ENCODE results near the gene ANXA3. TPM values are rescaled to one million over a fixed set of nuclear protein-coding genes. Genes with fewer than 3 reads are reported as not detected.

ANXA3 gene
- total RNA-seq, 1 donor from 2014 or later = 54.5 TPM

DNA sequence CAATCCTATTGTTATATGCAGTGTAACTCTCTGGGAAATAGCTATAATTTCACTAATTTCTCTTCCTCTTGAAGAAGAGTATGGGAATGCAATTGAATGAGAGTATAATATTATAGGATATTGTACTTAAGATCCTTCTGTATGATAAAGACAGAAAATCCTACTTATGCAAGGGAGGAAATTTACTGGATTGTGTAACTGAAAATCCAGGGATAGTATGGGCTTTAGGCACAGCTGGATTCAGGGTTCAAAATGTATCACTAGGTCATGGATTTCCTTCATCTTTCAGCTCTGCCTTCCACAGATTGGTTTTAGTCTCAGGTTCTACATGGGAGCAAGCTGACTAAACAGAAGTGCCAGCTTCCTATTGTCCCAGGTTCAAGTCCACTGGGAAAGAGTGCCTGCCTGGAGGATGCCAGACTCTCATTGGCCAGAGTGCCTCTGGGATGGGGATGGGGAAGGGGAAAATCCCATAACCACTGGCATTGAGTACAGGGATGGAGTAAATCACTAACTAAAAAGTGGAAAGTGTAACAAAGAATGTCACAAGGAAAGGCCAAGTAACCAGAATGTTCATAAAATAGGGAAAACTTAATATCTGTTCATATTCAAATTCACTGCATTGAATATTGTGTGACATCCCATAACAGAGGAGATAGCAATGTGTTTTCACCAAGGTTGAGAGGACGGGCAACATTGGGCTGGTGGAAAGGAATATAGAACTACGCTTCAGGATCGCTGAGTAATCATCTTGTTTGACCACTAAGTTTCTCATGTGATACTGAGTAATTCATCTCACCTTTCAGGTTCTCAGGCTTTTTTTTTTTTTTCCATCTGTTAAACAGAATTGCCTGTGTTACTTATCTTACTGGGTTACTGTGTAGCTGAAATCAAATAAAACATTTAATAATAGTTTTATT lies 75.7 kb downstream of the ANXA3 start:
- DNase-seq (ENCODE audit: missing footprints) (no peak), ATAC-seq (no peak)
- intact Hi-C loops (cut with DNase I) = no loop called here

DNA sequence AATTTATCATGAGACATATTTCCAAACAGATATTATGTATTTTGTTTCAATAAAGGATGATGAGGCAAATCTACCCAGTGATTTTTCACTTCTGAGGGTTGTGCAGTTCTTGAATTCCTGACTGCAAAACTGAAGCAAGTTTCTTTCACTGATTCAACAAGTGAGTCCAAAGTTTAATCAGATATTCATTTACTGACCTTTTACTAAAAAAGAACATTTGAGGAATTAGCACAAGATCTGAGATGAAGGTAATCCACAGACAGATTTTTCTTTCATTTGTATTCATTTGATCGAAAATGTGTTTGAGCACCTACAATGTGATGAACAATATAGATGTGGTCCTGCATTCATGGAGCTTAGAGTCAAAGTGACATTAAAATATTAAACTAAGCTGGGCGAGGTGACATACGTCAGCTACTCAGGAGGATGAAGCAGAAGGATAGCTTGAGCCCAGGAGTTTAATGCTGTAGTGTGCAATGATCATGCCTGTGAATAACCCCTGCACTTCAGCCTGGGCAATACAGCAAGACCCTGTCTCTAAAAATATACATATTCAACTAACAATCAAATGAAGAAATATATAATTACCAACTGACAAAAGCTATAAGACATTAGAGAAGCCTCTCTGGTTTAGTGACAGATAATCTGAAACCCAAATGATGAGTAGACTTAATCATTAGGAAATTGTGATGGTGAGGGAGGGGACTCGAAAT lies 76.6 kb downstream of the ANXA3 start:
- DNase-seq (ENCODE audit: missing footprints) = no peak
- no peak for ATAC-seq
- intact Hi-C loops (cut with DNase I) = no loop called here

DNA sequence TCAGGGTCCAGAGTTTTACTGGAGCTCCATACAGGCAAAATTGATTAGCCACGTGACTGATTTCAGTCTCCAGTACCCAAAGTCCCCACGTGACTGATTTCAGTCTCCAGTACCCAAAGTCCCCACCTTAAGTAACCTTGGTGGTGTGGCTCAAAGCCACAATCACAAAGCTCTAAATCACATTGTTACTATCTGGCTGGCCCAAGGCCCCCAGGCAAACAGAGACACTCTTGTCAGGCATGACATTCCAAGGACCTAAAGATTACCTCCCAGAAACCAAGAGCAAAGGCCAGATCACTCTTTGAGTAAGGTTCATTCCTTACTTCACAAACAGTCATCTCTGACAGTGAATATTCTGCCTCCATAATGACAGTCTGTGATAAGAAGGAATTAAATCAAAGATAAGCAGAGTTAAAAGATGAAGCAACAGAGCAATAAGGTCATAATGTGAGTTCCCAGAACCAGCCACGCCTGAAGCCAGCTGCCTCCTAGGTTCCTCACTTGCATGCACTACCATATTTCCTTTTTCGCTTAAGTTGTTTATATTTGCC lies 78.5 kb downstream of the ANXA3 start:
- DNase-seq (ENCODE audit: missing footprints) (peak; percentile 74), ATAC-seq (no peak)
- intact Hi-C loops (cut with DNase I) = no loop called here

DNA sequence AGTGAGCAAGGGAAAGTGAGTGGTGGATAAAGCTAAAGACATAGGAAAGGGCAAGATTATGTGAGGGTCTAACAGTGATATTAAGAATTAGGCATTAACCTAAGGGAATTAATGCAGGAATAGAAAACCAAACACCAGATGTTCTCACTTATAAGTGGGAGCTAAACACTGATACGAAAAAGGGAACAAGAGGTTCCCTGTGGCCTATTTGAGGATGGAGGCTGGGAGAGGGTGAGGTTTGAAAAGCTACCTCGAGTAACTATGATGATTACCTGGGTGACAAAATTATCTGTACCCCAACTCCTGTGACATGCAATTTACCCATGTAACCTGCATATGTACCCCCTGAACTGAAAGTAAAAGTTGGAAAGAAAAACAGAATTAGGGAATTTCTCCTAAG lies 79.0 kb downstream of the ANXA3 start:
- DNase-seq (ENCODE audit: missing footprints) (no peak), ATAC-seq (no peak)
- intact Hi-C loops (cut with DNase I) = no loop called here

DNA sequence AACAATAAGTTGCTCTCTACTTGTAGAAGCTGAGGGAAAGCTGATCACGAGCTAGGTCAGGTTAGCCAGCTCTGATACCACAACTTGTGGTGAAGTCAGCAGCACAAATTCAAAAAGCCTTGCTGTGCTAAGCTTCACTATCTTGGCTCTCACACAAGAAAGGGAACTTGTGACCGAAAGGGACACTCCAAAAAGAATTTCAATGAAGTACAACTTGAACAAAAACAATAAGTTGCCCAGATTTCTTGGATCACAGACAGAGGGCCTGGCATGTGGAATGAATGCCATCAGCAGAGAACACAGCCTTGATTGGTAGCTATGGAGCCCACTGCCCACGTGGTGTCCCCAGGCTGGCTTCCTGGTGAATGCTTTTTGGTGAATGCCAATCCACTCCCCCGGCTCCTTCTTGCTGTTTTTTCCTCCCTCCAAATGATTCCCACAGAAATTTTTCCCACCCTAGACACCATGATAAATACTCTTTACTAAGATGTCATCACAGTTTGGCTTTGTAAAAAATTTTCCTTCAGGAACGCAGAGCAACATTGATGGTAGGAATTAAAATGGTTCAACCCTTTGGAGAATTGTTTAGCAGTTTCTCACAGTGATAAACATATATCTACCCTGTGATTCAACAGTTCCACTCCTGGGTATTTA lies 82.6 kb downstream of the ANXA3 start:
- intact Hi-C loops (cut with DNase I) = no loop called here
- DNase-seq (ENCODE audit: missing footprints) = no peak
- ATAC-seq = peak; percentile 79

DNA sequence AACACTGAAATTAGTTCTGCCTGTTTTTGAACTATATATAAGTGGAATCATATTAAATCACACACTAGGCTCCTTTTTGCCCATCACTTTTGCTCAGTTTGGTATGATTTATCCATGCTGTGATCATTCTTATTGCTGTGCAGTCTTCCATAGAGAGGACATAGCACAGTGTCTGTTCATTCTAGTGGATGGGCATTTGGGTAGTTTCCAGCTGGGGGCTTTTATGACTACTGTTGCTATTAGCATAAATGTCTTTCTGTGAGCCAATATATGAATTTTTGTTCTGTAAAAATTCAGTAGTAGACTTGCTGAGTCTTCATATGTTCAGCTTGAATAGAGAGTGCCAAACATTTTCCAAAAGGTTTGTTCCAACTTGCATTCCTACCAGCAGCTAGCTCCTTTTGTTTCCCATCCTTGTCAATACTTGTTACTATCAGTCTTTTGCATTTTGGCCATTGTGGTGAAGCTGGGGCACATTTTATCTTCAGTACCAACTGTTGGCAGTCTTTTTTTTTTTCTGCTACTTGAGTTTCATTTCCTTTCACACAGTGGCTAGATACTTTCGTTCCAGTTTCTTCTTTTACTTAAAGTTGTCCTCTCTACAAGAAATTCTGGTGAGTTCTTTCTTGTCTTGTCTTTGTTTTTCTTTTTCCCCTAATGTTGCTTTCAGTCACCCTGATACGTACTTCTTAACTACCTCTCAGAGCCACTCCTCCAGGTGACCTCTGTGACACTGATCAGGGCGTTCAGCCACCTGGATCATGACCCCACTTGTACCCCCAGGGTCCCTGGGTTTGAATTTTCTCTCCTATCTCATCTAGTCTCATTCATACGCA lies 87.0 kb downstream of the ANXA3 start:
- intact Hi-C loops (cut with DNase I) = no loop called here
- ATAC-seq = no peak
- DNase-seq (ENCODE audit: missing footprints) = no peak

DNA sequence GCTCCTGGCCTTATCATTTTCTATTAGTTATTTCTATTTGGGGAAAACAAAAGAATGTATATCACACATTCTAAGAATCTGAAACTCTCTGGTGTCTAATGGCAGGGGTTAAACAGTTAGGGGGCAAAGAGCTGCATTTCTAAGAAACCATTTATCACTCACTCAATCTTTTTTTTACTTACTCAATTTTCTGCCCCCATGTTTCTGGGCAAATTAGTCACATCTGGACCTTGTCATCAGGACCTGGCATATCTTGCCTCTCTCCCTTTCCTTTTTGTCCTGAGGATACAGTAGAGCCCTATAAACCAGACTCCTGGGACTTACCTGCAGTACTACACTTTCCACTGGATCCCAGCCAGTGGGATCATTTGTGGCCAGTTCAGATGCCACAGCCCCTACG lies 89.1 kb downstream of the ANXA3 start:
- intact Hi-C loops (cut with DNase I) = no loop called here
- ATAC-seq = no peak
- no peak for DNase-seq (ENCODE audit: missing footprints)

DNA sequence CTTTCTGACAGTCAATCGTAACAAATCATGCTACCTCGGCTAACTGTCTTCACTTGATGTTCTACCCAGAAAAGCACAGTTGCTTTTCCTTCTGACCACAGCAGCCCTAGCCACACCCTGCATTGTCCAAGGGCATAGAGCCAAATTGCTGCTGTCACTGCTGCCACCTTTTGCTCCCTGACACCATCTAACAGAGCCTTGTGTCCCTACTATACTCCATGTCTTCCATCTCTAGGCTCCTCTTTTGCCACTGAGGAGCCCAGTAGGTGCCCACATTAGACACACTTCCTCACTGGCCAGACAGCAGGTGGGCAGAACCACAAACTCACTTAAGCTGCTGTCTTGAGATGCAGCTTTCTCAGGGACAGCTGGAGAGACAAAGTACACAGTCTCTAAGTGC lies 91.4 kb downstream of the ANXA3 start:
- no peak for DNase-seq (ENCODE audit: missing footprints)
- ATAC-seq = peak; percentile 15
- intact Hi-C loops (cut with DNase I) = no loop called here

DNA sequence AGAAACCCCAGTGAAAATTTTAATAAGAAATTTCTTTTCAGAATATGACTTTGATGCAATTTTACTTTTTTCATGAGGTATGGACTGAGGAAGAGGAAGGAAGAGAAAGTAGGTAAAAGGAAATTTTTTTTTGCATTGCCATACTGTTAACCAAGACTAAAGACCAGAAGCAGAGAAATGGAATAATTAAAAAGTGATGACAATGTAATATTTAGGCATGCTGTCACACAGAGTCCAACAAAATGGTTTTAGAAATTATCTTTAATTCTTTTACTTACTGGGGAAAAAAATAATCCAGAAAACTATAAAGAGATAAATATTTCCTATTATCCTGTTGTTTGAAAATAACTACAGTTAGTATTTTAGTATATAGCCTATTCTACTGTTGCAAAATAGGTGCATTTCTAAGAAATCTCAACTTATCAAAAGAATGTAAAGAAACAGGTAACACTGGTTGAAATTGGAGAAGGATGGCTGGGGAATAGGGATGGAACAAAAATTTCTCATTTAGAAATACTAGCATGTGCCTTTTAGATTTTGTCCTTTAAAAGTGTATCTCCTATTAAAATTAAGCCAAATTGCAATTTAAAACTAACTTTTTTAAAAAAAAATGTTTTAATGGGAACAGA lies 92.6 kb downstream of the ANXA3 start:
- DNase-seq (ENCODE audit: missing footprints) (no peak), ATAC-seq (no peak)
- intact Hi-C loops (cut with DNase I) = loop anchor here (2.0 kb wide), 1 partner anchor 133 kb away; the partner anchor contains the start of gene BMP2K

DNA sequence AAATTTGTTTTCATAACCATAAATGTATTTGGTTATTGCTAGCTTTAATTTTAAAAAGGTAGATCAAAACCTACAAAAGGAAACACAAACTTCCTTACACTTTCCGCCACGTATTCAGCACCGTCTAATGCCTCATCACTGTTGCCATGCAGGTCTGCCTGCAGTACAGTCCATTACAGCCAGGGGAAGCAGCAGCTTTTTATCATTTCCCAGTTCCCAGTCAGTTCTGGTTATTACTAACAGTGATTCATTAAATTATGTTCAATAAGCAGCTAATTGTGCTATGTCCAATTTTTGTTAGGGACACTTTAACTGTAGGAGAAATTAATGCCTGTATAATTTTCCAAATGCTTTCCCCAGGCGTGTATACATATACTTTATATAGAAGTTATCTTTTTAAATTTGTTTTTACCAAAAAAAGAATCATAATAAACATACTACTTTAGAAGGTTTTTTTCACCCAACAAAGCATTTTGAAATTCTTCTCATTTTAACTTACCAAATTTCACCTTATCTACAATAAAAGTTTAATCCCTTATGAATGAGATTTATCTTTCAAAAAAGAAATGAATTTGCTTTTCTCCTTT lies 93.3 kb downstream of the ANXA3 start:
- DNase-seq (ENCODE audit: missing footprints) = no peak
- ATAC-seq = peak; percentile 87
- intact Hi-C loops (cut with DNase I) = loop anchor here (2.0 kb wide), 1 partner anchor 132 kb away; the partner anchor contains the start of gene BMP2K

DNA sequence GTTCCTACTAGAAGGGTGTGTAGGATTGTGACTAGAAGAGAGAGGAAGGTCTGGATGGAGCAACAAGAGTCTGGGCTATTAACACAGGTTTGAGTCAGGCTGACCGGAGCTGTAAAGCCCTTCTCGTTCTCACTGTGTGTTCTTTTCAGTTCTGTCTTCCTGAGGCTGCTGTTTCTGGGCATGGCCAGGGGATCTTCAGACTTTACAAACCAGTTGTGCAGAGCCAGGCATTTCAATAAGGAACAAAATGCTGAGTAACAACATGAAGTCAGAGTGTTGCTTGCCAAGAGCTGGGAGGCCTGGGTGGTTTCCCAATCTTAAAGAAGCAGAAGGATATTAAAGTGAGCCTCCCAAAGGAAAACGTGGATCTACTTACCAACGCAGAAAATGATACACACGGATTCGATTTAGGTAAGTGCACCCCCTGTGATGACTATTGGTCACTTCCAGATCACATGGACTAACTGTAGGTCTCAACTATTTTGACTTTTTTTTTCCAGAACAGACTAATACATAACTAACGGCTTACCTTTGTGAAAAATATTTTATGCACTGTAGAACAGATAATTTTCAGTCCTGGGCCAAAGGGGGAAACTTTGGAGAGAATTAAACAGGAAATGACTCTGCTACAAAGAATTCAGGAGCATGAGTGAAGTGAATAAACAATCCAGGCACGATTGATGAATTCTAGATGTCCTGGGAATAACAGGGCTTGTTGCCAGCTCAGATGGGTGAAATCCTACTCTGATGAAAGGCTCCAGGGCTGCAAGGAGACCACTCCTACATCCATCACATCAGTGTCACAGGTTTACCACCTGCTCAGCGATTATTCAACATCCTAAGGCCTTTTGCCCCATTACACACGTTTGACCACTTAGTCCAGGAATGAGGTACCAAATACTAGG lies 94.5 kb downstream of the ANXA3 start:
- DNase-seq (ENCODE audit: missing footprints) (peak; percentile 75), ATAC-seq (peak; percentile 92)
- intact Hi-C loops (cut with DNase I) = loop anchor here (2.0 kb wide), 1 partner anchor 131 kb away; the partner anchor contains the start of gene BMP2K

DNA sequence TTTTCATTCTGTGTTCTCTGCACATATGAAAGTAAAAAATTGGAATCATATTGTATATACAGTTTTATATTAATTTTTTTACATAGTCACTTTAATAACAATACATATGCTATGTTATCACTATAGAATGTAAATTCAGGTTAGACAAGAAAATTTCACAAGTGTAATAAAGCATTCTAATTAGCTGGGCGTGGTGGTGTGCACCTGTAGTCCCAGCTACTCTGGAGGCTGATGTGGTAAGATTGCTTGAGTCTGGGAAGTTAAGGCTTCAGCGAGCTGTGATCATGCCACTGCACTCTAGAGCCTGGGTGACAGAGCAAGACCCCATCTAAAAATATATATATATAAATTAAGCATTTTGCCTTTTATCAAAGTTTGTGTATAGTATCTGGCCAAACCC lies 95.7 kb downstream of the ANXA3 start:
- ATAC-seq = no peak
- DNase-seq (ENCODE audit: missing footprints) = no peak
- intact Hi-C loops (cut with DNase I) = no loop called here

DNA sequence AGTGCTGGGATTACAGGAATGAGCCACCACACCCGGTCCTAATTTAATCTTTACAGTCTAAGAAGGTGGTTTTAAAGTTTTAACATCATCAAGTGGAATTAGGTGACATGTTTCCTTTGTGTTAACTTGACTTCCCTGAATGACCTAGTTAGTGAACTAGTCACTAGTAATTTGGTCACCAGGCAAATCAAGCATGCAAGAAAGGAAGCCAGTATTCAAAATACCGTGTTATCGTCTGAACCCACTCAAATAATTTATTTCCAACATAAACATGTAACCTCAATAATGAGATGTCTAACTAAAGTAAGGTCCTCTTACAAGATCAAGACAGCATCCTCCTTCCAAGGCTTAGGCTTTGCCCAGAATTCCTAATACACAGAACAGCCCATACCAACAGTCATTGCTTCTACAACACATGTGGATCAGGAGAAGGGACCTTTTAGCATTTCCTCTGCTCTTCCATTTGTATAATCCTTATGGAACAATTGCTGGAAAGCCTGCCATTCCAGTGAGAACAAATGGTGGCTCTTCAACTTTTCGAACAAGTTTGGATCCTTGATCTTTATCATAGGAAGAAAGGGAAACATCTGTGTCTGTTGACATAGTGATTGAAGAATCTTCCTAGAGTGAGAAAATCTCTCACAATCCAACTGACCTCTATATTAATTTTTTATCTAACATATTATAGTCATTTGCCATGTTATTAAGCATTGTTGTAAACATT lies 97.2 kb downstream of the ANXA3 start:
- DNase-seq (ENCODE audit: missing footprints) = no peak
- no peak for ATAC-seq
- intact Hi-C loops (cut with DNase I) = no loop called here

DNA sequence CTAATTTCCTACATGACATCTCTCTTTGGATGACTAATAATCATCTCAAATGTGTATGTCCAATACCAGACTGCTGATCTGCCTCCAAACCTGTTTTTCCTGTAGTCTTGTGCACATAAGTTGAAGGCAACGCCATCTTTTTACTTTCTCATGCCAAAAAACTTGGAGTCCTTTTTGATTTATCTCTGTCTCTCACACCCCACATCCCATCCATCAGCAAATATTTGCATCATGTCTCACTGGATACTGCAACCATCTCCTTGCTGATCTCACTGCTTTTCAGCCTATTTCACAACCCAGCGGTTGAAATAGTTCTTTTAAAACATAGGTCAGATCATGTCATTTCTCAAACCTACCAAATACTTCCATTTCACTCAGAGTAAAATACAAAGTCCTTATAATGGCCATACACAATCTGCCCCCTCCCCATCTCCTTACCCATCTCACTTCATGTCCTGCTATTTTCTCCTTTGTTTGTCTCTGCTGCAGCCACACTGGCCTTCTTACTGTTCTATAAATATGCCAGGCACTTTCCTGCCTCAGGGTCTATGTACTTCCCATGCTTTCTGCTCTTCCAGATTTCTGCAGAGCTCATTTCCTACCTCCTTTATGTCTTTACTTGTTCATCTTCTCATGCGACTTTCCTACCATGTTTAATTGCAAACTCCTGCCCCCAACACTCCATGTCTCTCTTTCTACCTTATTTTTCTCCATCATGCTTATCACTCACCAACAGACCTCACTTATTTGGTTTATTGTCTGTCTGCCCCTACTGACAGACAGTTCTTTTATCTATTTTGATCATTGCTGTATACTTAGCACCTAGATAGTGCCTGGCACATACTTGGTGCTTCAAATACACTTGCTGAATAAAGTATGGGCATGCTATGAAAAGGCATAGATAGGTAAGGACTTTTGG lies 98.8 kb downstream of the ANXA3 start:
- intact Hi-C loops (cut with DNase I) = no loop called here
- no peak for ATAC-seq
- no peak for DNase-seq (ENCODE audit: missing footprints)

DNA sequence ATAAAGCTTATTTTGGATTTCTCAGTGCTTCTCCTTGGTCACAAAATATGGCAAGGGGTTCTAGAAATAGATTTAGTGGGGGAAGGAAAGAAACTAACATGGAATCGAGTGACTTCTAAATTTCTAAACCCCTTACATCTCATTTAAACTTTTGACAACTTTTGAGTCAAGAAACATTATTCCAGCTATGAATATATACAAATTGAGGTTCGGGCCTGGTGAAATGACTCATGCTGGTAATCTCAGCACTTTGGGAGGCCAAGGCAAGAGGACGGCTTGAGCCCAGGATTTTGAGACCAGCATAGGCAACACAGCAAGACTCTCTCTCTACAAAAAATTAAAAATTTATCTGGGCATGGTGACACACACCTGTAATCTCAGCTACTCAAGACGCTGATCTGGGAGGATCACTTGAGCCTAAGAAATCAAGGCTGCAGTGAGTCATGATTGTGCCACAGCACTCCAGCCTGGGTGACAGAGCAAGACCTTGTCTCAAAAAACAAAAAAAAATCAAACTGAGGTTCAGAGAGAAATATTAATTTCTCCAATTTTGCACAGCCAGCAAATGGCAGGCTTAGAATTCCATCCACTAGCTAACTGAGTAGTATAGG lies 99.8 kb downstream of the ANXA3 start:
- intact Hi-C loops (cut with DNase I) = no loop called here
- no peak for ATAC-seq
- no peak for DNase-seq (ENCODE audit: missing footprints)

Measured in Right ventricle myocardium inferior (tissue), 1 donor.